Amygdala (tissue), 56 donors: Measurements from ENCODE around the gene ZNF24.
A peak's percentile ranks its signal among the peaks of the same experiment; 100 is the strongest.

Source experiments
- DNase-seq, 56 donors: peaks; one replicate each; lab custom pipeline; 2025; lab: John Stamatoyannopoulos, UW

The ZNF24 gene

DNA sequence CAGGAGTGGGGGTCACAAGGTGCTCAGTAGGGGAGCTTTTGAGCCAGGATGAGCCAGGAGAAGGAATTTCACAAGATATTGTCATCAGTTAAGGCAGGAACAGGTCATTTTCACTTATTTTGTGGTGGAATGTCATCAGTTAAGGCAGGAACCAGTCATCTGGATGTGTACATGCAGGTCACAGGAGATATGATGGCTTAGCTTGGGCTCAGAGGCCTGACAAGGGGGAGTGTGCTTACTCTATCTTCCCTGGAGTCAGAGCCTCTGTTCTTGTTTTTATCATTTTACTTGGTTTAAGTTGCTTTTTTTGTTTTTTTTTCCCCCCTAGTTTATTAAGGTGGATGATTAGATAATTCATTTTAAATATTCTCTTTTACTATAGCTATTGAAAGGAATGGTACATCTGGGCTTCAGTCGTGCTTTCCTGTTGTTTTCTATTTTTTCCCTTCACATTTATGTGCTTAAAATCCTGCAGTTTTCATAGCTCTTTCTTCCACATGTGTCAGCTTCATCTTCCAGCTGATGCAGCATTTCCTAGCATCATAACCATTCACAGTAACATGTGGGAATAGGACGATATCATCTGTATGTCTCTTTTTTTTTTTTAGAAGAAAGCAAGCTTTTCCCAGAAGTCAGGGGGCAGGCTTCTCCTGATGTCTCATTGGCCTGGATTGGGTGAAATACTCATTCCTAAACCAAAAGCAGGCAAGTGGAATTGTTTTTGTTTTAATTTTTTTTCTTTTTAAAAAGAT lies 17.5 kb upstream of the ZNF24 start:
- no peak for DNase-seq

DNA sequence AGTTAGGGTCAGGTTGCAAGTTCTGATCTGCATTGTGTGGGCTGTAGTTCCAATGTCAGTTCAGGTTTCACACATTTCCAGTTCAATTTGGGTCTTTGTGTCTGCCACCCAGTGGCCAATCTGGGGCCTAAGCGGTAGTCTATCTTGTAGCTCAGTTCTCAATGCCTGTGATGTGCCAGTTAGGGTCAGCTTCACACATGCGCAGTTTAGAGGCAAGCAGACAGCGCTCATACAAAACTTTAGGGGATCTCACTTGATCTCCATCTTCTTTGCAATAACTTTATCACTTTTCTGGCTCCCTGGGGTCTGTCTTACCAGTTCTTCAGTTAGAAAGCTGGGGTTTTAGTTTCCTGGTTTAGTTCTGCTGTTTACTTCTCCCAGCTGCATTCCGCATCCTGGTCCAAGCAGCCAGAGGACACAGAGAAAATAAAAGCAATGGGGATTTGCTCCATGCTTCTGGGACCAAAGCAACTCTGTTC lies 11.0 kb upstream of the ZNF24 start:
- DNase-seq, result peak; percentile 3 to 95 (median 72)

DNA sequence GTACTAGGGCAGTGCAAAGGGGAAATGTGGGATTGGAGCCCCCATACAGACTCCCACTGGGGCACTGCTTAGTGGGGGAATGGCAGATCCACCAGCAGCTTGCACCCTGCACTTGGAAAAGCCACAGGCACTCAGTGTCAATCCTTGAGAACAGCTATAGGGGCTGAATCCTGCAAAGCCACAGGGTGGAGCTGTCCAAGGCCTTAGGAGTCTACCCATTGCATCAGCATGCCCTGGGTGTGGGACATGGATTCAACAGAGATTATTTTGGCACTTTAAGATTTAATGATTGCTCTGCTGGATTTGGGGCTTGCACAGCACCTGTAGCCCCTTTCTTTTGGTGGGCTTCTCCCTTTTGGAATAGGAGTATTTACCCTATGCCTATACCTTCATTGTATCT lies 8.6 kb upstream of the ZNF24 start:
- no peak for DNase-seq

DNA sequence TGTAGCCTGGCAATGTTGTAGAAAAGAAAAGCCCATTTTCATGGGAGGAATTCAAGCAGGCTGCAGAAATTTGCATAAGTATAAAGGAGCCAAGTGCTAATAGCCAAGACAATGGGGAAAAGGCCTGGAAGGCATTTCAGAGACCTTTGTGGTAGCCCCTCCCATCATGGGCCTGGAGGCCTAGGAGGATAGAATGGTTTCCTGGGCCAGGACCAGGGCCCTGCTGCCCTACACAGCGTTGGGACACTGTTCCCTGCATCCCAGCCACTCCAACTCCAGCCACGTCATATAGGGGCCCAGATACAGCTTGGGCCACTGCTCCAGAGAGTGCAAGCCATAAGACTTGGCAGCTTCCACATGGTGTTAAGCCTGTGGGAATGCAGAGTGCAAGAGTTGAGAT lies 8.1 kb upstream of the ZNF24 start:
- no peak for DNase-seq

DNA sequence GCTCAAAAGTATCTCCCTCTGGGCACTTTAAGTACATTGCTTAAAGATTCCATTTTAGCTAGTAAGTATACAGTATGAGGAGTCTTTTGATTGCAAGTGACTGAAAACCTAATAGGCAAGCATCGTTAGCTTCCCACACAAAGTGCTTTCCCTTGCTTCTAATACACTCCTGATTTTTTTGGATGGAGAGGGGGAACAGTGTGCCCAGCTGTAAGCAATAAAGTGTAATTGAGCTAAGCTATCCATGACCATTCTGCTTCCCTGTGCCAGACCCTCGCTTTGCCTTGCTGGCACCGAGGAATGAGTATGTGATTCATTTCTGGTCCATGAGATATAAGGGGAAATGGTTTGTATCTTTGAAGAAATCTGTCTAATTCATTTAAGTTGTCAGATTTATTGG lies 3.8 kb upstream of the ZNF24 start:
- DNase-seq, result no peak

DNA sequence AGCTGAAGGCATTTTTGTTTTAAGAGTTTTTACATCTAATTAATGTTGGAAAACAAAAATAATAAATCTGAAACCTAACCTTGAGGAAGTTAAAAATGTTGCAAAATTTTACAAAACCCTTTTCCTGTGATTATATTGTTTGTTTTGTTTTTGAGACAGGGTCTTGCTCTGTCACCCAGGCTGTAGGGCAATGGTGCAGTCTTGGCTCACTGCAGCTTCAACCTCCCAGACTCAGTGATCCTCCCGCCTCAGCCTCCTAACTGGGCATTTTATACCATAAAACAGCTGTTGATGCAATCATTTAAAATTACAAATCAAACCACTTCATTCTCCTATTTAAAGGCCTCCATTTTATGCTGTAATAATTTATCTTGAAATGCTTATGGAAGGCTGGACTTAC lies 1.7 kb upstream of the ZNF24 start:
- no peak for DNase-seq

DNA sequence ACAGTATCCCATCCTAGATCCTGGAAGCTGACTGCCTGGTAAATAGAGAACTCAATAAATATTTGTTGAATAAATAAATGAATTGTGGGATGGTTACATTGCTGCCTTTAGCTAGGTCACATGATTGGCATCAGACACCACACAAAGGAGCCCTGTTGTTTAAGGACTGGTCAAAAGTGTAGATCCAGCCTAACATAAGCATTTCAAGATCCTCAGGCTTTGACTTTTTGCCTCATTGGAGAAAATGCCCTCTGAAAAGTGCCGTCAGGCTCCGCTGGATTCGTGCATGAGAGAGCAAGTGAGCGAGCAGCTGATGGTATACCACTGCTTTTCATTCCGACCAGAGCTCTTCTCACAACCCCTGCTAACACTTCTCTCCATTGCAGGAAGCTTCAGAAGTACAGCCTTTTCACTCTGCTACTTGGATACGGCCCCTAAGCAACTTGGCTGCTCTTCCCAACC lies 1.3 kb upstream of the ZNF24 start:
- DNase-seq, result peak in 43 of 56 donors; percentile 6 to 75 (median 33)

DNA sequence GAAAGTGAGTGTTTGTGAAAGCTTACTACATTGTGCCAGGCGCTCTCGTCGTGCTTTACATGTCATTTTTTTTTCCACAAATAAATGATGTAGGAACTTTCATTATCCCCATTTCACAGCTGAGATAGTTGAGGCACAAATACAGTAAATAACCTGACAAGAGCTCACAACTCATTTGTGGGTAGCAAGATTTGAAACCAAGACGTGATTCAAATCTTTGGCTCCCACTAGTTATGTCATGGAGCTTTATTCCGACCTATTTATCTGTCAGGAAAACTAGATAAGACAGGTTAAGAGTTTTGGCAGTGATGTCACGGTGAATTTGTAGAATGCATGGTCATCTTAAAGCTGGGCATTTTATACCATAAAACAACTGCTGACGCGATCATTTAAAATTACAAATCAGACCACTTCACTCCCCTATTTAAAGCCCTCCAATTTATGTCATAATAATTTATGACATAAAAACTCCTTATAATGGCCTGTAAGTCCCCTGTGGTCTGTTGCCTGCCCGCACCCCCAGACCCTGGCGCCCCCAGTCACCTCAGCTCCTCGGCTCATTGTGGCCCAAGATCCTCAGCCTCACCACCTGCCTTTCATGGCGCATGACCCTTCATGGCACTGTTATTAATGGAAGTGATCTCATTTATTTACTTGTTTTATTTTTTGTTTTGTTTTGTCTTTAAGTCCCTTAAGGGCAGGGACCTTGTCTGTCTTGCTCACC lies 678 bp upstream of the ZNF24 start:
- peak in 22 of 56 donors; percentile 3 to 70 (median 26) for DNase-seq

DNA sequence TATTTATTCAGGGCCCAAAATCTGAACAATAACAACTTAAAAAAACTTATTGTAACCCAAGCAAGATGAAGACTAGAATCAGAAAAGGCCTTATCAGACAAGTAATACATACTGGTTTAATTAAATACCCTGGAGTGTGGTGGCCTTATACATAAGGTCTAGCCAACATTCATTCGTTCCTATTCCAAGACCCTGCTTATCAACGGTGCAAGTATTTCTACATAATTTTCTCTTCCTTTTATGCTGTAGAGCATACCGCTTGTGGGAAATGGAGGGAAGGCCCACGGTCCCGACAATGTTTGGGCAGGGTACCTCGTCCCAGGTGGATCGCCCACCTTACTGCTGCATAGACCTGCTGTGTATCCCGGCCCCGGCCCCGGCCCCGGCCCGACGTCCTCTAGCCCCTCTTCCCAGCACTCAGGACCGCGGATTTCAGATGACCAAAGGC lies 708 bp downstream of the ZNF24 start:
- DNase-seq, result no peak

DNA sequence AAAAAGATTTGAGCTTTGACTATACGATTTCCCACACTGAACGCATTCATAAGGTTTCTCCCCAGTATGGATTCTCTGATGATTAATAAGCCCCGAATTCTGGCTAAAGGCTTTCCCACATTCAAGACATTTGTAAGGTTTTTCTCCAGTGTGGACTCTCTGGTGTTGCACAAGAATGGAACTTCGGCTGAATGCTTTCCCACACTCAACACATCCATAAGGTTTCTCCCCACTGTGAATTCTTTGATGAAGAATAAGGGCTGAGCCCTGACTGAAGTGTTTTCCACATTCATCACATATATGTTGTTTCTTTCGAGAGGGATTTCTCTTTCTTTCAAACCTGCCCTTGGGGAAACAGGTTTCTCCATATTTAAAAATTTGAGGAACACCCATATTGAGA lies 6.9 kb downstream of the ZNF24 start:
- no peak for DNase-seq

DNA sequence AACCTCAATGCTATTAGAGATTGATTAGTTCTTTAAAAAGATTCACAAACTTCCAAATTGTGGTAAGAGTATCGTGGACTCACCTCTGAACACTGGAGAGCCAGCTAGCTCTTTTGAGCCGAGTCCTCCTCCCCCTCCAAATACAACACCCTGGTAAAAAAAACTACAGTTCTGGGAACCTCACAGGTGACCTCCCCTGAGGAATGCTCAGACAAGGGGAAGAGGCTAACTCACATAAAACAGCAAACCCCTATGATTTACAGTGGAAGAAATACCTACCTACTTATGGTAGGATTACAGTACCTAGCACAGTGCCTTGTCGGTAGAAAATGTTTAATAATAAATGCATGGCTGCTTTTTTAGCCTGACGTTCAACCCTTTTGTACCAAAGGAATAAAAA lies 8.4 kb downstream of the ZNF24 start:
- no peak for DNase-seq

DNA sequence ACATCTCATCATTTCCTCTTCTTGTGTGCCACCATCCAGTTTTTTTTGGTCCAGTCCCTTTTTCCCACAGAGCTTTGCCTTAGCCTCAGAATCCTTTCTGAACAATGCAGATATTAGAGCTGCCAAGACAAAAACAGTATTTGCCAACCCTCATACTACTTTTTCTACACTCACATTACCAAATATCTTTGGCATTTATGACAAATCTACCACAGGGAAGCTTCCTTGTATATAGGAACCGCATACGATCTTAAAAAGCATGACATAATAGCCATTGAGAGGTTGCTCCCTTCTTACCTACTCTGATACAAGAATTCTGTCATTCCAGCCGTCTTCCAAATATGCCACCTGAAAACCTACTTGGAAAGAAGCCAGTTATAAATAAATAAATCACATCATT lies 9.4 kb downstream of the ZNF24 start:
- no peak for DNase-seq

DNA sequence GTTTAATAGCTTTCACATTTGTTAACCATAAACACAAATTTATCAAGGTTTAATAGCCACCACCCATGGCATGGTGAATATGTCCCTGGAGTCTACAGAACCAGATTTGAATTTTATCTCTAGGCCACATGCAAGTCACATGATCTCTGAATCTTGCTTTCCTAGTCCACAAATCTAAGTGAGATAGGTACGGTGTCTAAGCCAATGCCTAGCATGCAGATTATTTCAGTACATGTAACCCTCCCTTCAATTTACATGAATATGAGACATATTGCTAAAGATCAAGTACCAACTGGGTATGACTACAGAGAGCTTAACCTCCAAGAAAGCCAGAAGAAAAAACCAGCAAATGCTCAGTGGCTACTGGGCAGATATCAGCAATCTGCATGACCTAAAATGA lies 10.0 kb downstream of the ZNF24 start:
- DNase-seq, result no peak

DNA sequence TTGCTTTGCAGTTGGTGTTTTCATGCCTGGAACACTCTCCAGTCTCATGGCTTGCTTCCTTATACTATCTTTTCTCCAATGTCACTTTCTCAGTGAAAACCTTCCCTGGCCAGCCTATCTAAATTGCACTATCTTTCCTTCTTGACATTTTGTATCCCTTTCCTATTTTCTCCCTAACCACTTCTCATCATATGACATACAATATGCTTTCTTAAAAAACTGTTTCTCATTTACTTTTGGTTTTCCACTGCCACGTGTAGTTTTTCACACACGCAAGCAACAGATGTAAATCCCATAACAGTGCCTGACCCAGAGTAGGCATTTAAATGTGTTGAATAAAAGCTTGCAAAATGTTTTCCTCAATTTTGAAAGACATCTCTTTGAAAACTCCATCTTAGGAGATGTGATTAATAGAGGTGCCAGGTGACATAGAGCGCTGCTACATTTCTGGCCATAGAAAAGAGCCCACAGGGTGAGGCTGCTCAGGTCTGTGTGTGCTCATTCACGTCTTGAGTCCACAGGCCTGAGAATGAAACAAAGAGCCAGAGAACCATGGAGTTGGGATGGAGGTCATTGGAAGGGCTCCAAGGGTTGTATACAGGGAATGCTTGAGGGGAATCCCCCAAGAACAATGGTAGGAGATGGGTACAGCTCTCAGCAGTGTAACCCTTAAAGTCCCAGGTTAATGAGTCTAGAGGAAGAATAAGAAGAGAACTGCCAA lies 12.7 kb downstream of the ZNF24 start:
- DNase-seq, result no peak

DNA sequence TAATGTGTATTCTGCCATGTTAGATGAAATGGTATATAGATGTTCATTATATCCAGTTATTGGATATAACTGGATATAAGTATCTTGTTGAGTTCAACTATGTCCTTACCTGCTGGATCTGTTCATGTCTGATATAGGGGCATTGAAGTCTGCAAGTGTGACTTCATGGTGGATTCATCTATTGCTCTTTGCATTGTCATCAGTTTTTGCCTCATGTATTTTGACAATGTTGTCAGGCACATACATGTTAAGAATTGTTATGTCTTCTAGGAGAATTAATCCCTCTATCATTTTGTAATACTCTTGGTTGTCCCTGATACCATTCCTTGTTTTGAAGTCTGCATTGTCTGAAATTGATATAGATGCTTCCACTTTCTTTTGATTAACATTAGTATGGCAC lies 15.4 kb downstream of the ZNF24 start:
- DNase-seq, result no peak

DNA sequence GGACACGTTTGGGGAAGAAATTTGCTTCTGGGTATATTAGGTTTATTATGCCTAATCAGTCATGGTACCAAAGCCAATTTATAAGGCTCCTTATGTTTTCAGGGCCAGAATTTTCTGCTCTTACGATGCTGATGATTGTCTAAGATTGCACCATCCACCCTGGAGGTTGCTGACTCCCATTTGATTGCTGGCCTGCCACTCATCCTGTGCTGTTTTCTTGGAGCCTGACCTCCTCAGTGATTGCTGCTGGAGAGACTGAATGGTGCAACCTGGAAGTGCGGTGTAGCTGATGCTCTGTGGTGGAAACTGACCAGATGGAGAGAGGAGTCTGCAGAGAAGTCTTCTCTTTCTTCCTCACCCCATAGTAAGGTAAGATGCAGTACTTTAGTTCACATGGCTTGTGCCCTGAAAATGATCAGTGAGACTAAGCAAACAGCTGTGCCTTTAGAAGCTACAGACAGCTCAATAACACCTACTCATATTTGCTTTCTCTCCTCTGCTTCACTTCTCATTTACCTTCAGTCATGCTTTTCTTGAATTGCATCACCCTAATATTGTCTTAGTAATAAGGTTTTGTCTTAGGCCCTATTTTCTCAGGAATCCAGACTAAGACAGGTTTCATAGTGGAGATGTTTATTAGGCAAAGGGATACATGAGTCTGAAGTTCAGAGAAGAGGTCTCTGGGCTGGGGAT lies 17.4 kb downstream of the ZNF24 start:
- no peak for DNase-seq

DNA sequence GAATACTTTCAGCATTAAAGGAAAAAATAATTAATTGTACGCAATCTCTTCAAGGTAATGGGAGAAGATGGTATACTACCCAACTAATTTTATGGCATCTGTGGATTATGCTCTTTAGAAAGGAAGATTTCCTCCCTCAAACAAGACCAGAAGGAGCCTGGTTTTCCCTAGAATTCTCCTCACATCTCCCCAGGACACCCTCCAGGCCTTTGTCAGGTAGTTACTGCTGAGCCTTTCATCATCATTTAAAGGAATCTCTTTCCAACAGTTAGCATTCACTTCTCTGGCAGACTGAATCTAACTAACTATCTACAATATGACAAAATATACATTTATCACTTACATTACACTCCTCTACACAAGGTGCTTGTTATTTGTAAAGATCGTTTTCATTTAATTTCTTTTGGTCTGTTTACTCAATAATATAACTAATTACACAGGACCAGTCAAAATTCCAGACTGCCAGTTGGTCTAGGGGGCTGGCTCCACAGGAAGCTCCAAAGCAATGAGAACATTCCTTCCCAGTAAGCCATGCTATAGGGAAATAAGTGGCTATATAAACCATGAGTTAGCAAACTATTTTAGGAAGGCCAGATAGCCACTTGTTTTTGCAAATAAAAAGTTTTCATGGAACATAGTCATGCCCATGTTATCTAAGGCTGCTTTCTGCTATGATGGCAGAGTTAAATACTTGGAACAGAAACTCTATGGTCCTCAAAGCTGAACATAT lies 19.1 kb downstream of the ZNF24 start:
- DNase-seq, result no peak

DNA sequence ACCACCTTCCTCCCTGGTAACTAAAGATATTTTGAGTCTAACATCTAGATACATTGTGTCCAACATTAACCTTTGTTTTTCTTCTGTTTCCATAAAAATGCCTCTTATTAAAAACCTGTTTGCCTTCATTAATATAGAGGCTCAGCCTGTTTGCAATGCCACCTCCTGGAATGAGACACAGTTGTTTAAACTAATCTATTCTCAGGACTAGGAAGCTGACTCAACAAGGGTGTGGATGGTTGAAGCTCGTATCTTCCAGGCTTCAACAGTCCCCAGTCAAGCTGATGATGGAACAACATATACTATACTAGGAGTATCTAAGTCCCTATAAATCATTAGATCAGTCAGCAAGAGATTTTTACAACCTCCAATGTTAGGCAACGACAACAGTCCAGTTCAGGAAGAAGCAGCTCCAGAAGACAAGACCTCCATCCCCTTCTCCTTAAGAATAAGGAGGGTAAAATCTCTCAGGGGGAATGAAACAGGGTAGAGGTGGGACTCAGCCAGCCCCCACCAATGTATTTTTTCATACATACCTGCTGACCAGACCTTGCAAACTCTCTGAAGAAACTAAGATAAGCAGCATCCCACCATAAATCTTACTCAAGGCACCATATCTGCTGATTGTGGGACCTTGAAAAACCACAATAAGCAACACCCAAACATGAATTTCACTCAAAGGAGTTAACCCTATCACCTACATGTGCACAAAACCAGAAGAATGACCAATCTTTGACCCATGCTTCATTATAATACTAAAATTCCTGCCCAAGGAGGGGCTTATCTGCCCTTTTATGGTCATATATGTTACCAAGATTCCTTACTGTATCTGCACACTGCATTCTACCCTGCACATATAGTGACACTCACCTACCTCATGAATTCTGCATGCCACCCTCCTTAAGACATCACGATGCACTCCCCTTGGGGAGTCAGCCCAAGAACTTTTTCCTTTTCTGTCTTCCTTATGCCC lies 21.4 kb downstream of the ZNF24 start:
- DNase-seq, result peak in 2 of 56 donors; percentile 10 to 41

DNA sequence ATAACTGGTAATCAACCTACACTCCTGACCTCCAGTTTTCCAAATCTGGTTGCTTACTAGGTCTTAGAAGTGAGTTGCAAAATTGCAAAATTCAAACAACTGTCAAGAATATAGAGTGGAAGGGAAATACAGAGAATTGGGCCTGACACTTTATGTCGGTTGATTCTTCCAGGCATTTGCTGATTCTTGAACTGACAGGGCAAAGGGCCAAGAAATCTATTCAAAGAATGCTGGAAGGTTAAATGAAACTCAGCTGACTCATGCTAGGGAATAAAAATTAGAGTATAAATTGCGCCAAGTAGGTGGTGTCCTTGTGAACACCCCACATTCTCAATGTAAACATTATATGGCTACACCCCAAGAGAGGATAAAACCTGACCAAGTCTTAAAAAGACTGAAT lies 32.7 kb downstream of the ZNF24 start:
- DNase-seq, result no peak
